Stimulated activated naive CD8-positive, alpha-beta T cell treated with anti-CD3 and anti-CD28 coated beads, Interleukin-15, Interleukin-2, amounts not matched to agents 100 ng/mL and 50 ng/mL, for 24 hours (primary cell): ENCODE data around the gene NCKAP5.

Experiments
- H3K27ac Mint-ChIP-seq: one replicate; pipeline ENCODE4 v1.8.0; 2021; ENCODE audit warnings: mild to moderate bottlenecking, mixed read lengths
- H3K27me3 Mint-ChIP-seq: one replicate; pipeline ENCODE4 v1.8.0; 2021; ENCODE audit warnings: mixed read lengths
- H3K36me3 Mint-ChIP-seq: one replicate; pipeline ENCODE4 v1.8.0; 2021; ENCODE audit warnings: low read depth, mixed read lengths
- H3K4me1 Mint-ChIP-seq: one replicate; pipeline ENCODE4 v1.8.0; 2021; ENCODE audit warnings: low read depth, mixed read lengths
- H3K4me3 Mint-ChIP-seq: one replicate; pipeline ENCODE4 v1.8.0; 2021; ENCODE audit warnings: mild to moderate bottlenecking, mixed read lengths
- H3K9me3 Mint-ChIP-seq: one replicate; pipeline ENCODE4 v1.8.0; 2021; ENCODE audit warnings: mixed read lengths

Gene NCKAP5

GRCh38 chr2:133500917-133501316 is 67.3 kb downstream of the NCKAP5 start:
- peaks cover 7% of the 10 kb centered on the region for H3K27me3 Mint-ChIP-seq
- H3K36me3 Mint-ChIP-seq: no peaks in the 10 kb centered on the region
- H3K9me3 Mint-ChIP-seq: no peaks in the 10 kb centered on the region
- H3K27ac Mint-ChIP-seq: no peak overlapping the region
- no peak overlapping the region for H3K4me3 Mint-ChIP-seq
- H3K4me1 Mint-ChIP-seq: no peaks in the 10 kb centered on the region

DNA sequence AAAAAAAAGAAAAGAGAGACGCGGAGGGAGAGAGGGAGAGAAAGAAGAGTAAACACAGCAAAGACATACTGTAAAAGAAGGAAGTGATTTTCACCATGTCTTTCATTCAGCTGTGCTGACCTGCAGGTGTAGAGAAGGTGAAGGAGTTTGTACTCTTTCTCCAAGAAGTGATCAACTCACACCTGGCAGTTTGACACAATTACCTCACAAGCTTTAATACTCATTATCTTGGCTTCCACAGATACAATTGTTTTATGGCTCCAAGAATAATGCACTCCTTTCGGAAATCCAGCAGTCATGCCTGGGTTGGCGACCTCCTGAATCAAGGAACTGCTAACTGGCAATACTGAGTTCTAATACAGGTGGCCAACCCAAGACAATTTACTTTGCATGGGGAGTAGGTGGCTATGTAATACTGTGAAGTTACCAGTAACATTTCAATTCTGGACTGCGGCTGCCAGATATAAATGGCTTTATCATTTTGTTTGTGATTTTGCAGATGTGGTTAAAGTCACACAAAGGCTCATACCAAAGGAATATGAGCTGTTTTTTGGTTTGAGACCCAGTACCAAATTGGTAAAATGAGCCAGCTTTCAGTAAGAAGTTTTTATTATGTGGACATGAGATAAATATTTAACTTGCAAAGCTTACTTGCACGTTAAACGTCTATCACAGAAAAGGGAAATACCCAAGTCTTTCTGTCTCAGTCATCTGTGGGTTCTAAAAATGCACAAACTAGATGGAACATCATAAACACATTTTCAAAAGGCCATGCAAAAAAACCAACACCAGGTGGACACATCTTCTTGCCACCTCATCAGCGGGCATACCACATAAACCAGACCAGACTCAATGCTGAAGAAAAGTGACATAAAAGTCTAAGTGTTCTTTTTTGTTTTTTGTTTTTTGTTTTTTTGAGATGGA is 69.3 kb downstream of the NCKAP5 start:
- H3K27me3 Mint-ChIP-seq: peaks cover 7% of the 10 kb centered on the region
- H3K9me3 Mint-ChIP-seq: no peaks in the 10 kb centered on the region
- no peak overlapping the region for H3K27ac Mint-ChIP-seq
- no peaks in the 10 kb centered on the region for H3K36me3 Mint-ChIP-seq
- no peak overlapping the region for H3K4me3 Mint-ChIP-seq
- H3K4me1 Mint-ChIP-seq: no peaks in the 10 kb centered on the region

GRCh38 chr2:133497951-133498565 is 70.2 kb downstream of the NCKAP5 start:
- Mint-ChIP-seq H3K36me3 (no peaks in the 10 kb centered on the region), H3K27me3 (peaks cover 7% of the 10 kb centered on the region), H3K4me3 (no peak overlapping the region), H3K27ac (no peak overlapping the region), H3K4me1 (no peaks in the 10 kb centered on the region), H3K9me3 (no peaks in the 10 kb centered on the region)

DNA sequence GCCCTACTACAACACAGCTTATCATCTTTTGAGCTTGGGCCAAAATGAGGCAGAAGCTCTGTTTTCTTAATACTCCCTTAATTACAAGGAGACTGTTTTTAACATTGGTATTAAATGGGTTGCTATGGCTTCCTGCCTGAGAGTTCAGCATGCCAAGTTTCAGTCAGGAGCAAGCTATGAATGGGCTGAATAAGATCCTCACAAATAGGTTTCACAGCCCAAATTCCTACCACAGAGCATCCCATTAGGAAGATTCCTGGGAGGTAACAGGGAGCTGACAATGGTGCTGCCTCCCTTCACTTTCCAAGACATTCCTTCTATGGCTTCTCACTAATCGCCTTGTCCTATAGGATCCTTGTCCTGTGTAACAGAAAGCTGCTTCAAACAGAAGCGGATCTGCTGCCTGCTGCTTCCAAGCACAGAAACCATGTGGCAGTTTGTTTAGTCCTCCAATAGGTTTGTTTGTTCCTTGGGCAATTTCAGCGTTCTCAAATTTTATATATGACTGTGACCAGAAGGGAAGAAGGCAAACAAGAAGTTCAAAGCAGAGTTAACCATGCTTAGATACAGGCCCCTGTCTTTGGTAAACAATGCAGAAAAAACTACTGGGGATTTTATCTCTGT is 70.9 kb downstream of the NCKAP5 start:
- Mint-ChIP-seq H3K4me1 (no peaks in the 10 kb centered on the region), H3K27ac (no peak overlapping the region), H3K36me3 (no peaks in the 10 kb centered on the region), H3K9me3 (no peaks in the 10 kb centered on the region), H3K27me3 (peaks cover 7% of the 10 kb centered on the region), H3K4me3 (no peak overlapping the region)

GRCh38 chr2:133496501-133497269 is 71.6 kb downstream of the NCKAP5 start:
- Mint-ChIP-seq H3K36me3 (no peaks in the 10 kb centered on the region), H3K4me1 (no peaks in the 10 kb centered on the region), H3K27me3 (peaks cover 3% of the 10 kb centered on the region), H3K4me3 (no peak overlapping the region), H3K9me3 (no peaks in the 10 kb centered on the region), H3K27ac (no peak overlapping the region)

- H3K36me3 Mint-ChIP-seq: no peaks in the 10 kb centered on the region
- H3K27ac Mint-ChIP-seq: no peak overlapping the region
- no peaks in the 10 kb centered on the region for H3K4me1 Mint-ChIP-seq
- no peaks in the 10 kb centered on the region for H3K9me3 Mint-ChIP-seq
- H3K27me3 Mint-ChIP-seq: peaks cover 3% of the 10 kb centered on the region
- no peak overlapping the region for H3K4me3 Mint-ChIP-seq
Measured at GRCh38 chr2:133495226-133495625, 73.0 kb downstream of the NCKAP5 start.

DNA sequence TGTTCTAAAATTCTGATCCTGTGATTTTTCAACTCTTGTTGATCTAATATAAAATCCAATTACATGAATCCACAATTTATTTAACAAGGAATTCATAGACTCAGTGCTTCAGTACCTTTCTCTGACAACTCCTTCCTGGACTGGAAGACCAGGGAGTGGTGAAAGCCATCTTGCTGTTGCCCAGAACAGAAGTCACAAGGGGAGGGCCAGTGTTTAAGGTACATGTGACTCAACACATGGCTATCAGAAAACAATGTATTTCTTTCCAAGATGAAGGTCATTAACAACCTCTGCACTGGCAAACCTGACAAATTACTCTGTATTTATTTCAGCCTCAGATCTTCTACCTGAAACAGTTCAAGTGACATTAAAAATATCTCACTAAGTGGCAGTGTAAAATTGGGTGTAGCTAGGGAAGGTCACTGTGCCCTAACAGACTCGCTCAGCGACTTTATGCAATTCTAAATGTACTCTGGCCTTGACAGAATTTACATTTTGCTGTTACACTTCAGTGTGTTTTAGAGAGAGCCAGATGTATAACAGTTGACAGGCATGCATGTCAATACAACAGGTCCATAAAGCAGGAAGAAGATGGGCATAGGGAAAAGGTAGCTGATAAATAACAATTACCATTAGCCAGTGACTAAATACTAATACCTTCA is 75.4 kb downstream of the NCKAP5 start:
- Mint-ChIP-seq H3K27me3 (no peaks in the 10 kb centered on the region), H3K36me3 (no peaks in the 10 kb centered on the region), H3K4me1 (no peaks in the 10 kb centered on the region), H3K4me3 (no peak overlapping the region), H3K9me3 (no peaks in the 10 kb centered on the region), H3K27ac (no peak overlapping the region)

DNA sequence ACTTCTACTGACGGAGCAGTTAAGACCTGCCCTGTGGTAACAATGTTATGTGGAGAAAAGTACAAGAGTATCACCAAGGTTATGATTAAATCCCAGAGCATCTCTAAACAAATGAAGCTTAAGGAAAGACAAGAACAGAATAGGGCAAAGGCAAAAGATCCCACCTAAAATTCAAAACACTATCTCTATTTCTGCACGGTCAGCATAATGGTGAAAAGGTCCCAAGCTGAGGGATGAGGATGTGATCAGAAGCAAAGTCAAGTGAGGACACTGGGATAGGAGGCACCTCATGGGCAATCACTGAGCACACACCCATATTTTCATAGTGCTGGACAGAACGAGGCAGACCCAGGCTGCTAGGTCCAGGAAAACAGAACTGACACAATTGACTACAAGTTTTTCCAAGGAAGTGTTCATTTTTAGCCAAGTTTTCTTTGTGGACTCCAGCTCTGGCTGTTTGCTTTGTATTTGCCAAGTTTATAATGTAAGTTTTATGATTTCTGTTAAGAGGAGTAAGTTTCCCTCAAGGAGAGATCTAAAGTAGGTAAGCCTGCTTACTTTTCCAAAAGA is 77.8 kb downstream of the NCKAP5 start:
- no peak overlapping the region for H3K27ac Mint-ChIP-seq
- no peak overlapping the region for H3K4me3 Mint-ChIP-seq
- no peaks in the 10 kb centered on the region for H3K27me3 Mint-ChIP-seq
- H3K36me3 Mint-ChIP-seq: no peaks in the 10 kb centered on the region
- H3K4me1 Mint-ChIP-seq: no peaks in the 10 kb centered on the region
- no peaks in the 10 kb centered on the region for H3K9me3 Mint-ChIP-seq

GRCh38 chr2:133489641-133490410 is 78.4 kb downstream of the NCKAP5 start:
- no peaks in the 10 kb centered on the region for H3K4me1 Mint-ChIP-seq
- H3K36me3 Mint-ChIP-seq: no peaks in the 10 kb centered on the region
- no peak overlapping the region for H3K4me3 Mint-ChIP-seq
- no peaks in the 10 kb centered on the region for H3K27me3 Mint-ChIP-seq
- no peak overlapping the region for H3K27ac Mint-ChIP-seq
- H3K9me3 Mint-ChIP-seq: no peaks in the 10 kb centered on the region

GRCh38 chr2:133489146-133489545 is 79.1 kb downstream of the NCKAP5 start:
- H3K27ac Mint-ChIP-seq: no peak overlapping the region
- H3K4me3 Mint-ChIP-seq: no peak overlapping the region
- H3K9me3 Mint-ChIP-seq: no peaks in the 10 kb centered on the region
- no peaks in the 10 kb centered on the region for H3K27me3 Mint-ChIP-seq
- no peaks in the 10 kb centered on the region for H3K4me1 Mint-ChIP-seq
- no peaks in the 10 kb centered on the region for H3K36me3 Mint-ChIP-seq

GRCh38 chr2:133486771-133487191 is 81.5 kb downstream of the NCKAP5 start:
- Mint-ChIP-seq H3K36me3 (no peaks in the 10 kb centered on the region), H3K4me1 (no peaks in the 10 kb centered on the region), H3K27me3 (no peaks in the 10 kb centered on the region), H3K27ac (no peak overlapping the region), H3K4me3 (no peak overlapping the region), H3K9me3 (no peaks in the 10 kb centered on the region)

- Mint-ChIP-seq H3K9me3 (no peaks in the 10 kb centered on the region), H3K27ac (no peak overlapping the region), H3K4me3 (no peak overlapping the region), H3K36me3 (no peaks in the 10 kb centered on the region), H3K27me3 (no peaks in the 10 kb centered on the region), H3K4me1 (no peaks in the 10 kb centered on the region)
Measured at GRCh38 chr2:133485868-133486267, 82.4 kb downstream of the NCKAP5 start.

GRCh38 chr2:133484784-133485183 is 83.5 kb downstream of the NCKAP5 start:
- no peak overlapping the region for H3K4me3 Mint-ChIP-seq
- H3K4me1 Mint-ChIP-seq: no peaks in the 10 kb centered on the region
- H3K27me3 Mint-ChIP-seq: no peaks in the 10 kb centered on the region
- H3K27ac Mint-ChIP-seq: no peak overlapping the region
- peaks cover 3% of the 10 kb centered on the region for H3K9me3 Mint-ChIP-seq
- no peaks in the 10 kb centered on the region for H3K36me3 Mint-ChIP-seq
